Activated T-cell treated with anti-CD3 and anti-CD28 coated beads for 1 hour (primary cell): ENCODE data around the gene GATA2.

Experiments used
- DNase-seq: peaks from one replicate; pipeline ENCODE4 v3.0.0-alpha.2; 2020; ENCODE audit warnings: low read depth

GATA2 gene

GRCh38 chr3:128492671-128493569 lies at the start of gene GATA2:
TSS of gene GATA2 (minus strand) at chr3:128493201. CDS start at chr3:128487031, 6,170 bp downstream.
- no peak for DNase-seq

DNA sequence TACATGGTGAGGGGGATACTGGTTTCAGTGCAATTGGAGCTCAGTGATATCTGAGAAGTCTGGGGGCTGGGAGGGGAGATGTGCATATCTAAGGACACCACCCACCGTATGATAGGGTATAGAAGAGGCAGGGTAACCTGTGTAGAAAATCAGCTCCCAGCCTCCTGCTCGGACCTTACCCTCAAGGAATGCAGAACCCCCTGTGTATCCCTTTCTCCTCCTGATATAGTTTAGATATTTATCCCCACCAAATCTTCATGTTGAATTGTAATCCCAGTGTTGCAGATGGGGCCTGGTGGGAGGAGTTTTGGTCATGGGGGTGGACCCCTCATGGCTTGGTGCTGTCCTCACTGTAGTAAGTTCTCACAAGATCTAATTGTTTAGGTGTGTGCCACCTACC lies 48.2 kb upstream of the GATA2 start:
- no peak for DNase-seq

DNA sequence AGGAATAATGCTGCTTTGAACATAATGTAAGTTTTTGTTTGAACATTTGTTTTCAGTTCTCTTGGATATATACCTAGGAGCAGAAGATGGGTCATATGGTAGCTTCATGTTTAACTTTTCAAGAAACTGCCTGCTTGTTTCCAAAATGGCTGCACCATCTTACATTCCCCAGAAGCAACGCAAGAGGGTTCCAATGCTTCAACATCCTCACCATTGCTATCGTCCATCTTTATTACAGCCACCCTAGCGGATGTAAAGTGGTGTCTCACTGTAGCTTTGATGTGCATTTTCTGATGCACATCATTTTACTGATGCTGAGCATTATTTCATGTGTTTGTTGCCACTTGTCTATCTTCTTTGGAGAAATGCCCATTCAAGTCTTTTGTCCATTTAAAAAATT lies 46.4 kb upstream of the GATA2 start:
- no peak for DNase-seq

GRCh38 chr3:128537091-128537703 lies 44.2 kb upstream of the GATA2 start:
- no peak for DNase-seq

- DNase-seq = no peak
These were observed 39.3 kb upstream of the GATA2 start for GRCh38 chr3:128532012-128532983.

- no peak for DNase-seq
These were observed 31.6 kb upstream of the GATA2 start for GRCh38 chr3:128524374-128525299.

DNA sequence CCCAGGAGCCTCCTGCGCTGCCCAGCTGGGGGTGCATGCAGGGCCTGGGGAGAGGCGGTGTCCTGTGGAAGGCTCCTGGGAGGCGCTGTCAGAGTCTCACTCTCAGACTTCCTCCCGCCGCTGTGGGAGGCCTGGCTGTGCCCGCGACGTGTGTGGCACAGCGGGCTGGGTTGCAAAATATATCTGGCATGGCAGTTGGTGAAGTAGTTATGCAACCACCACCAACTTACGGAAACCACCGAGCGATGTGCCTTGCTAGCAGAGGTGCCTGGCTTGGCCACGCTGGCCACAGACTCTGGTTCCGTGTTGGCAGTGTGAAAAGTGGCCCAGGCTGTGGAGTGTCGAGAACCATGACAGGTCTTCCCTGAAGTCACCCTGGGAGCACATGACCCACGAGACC lies 30.6 kb upstream of the GATA2 start:
- no peak for DNase-seq

DNA sequence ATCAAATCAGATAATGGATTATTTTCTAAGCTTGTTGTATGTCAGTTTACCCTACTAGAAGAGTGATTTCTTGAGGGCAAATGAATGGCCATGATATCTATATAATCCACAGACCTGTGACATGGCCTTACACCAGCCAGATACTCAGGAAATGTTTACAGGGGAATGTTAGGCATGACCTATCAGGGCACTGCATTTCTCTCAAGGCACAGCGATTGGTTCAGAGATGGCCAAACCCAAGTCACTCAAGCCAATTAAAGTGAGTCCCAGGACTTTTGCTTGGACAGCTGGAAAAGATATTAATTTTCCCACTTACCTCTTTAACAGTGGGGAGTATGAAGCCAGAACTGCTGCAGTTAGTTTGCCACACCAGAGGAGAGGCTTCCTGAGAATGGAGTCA lies 28.7 kb upstream of the GATA2 start:
- DNase-seq = no peak

DNA sequence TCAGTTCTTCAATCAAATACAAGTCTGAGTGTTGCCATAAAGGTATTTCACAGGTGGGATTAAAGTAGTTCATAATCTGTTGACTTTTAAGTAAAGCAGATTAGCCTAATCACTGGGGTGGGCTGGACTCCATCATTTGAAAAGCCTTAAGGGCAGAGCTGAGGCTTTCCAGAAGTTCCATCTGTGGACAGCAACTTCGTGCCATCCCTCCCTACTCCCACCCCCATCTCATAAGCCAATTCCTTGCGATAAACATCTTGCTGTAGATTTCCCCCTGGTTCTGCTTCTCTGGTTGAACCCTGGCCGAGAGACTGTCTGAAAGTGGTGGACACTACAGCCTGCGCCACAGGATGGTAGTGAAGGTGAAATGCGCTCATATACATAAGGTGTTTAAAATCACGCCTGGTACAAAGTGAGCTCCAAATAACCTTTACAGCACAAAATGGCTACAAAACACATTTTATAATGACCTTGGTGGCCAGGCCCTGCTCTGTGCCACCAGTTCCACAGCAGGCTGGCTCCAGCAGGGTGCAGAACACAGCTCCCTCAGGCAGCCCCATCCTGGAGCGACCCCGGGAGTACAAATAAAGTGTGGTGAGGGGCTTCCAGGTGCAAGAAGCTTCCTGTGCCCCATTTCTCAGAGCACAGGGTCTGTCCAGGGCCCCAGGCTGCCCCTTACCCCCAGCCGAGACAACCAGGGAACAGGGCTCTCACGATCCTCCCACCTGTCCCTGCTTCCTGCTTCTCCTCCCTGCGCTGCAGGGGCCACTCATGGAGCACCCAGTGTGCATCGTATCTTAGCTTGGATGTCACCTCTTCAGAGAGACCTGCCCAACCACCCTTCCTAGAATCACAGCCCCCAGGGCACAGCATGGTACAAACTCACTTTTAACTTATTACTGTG lies 25.8 kb upstream of the GATA2 start:
- no peak for DNase-seq

DNA sequence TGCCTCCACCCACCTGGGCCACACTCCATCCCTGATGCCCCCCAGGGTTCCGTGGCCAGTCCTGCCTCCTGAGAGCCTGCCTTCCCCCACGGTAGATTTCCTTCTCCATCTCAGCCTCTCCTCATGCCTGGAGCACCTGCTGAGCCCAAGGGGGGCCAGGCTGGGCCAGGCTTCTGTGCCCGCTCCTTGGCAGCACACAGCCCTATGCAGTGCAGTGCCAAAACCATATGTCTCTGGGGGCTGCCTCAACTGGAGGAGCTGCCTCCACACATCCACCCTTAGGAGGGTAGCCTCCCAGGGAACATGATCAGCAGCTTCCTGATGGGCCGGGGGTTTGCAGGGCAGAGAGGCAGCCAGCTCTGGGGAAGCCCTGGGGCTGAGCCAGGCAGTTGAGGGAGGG lies 24.6 kb upstream of the GATA2 start:
- no peak for DNase-seq

DNA sequence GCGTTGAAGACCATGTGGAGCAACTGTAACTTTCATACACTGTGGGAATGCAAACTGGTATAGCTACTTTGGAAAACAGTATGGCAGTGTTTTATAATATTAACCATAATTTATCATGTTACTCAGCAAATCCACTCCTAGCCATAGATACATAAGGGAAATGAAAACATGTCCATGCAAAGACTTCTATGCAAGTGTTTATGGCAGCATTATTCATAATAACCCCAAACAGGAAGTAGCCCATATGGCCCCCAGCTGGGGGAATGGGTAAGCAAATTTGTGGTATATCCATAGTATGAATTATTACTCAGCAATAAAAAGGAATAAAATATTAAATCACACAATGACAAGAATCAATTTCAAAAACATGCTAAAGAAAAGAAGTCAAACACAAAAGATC lies 23.0 kb upstream of the GATA2 start:
- DNase-seq = no peak

DNA sequence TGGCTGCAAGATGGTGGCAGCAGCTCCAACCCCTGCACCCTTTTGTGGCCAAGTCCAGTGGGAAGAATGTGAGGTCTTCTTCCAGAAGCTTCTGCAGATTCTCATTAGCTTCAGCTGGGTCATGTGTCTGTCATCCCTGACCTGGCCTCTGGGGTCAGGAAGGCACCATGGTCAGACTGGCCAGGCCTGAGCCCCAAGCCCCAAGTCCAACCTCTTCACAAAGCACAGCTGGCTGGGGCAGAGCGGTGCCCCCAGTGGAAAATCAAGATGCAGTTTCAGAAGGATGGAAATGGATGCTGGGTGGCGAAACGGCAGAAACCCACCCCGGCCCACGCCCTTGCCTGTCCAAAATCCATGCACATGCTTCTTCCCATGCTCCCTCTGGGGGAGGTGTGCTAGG lies 15.9 kb upstream of the GATA2 start:
- no peak for DNase-seq

- DNase-seq = no peak
These were observed 13.8 kb upstream of the GATA2 start for GRCh38 chr3:128506754-128507153.

GRCh38 chr3:128505771-128506170 lies 12.8 kb upstream of the GATA2 start:
- no peak for DNase-seq

DNA sequence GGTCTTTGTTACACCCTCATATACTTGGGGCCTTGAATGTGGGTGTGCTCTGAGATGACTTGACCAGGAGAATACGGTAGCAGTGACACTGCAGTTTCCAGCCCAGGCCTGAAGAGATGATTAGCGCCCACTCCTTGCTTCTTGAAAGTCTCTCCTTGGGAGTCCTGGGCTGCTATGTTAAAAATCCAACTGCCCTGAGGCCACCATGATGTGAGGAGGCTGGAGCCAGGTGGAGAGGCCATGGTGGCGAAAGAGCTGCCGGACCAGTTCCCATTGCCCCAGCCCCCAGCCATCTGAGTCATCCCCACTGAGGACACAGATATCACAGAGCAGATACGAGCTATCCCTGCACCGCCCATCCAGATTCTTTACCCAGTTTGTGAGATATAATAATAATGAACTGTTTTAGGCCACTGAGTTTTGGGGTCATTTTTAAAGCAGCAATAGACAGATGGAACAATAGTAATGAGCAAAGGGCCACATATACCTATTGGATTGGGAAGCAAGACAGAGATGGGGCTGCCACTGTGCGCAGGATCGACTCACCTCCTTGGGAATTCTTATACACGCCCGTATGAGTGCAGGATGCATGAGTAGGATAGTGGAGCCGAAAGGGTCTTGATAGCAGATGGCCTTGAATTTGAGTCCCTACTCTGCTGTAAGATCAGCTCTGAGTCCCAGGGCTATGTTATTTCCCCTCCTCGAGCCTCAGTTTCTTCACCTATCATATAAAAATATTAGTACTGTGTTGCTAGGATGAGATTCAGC lies 12.1 kb upstream of the GATA2 start:
- no peak for DNase-seq

GRCh38 chr3:128504533-128504915 lies 11.5 kb upstream of the GATA2 start:
- no peak for DNase-seq

DNA sequence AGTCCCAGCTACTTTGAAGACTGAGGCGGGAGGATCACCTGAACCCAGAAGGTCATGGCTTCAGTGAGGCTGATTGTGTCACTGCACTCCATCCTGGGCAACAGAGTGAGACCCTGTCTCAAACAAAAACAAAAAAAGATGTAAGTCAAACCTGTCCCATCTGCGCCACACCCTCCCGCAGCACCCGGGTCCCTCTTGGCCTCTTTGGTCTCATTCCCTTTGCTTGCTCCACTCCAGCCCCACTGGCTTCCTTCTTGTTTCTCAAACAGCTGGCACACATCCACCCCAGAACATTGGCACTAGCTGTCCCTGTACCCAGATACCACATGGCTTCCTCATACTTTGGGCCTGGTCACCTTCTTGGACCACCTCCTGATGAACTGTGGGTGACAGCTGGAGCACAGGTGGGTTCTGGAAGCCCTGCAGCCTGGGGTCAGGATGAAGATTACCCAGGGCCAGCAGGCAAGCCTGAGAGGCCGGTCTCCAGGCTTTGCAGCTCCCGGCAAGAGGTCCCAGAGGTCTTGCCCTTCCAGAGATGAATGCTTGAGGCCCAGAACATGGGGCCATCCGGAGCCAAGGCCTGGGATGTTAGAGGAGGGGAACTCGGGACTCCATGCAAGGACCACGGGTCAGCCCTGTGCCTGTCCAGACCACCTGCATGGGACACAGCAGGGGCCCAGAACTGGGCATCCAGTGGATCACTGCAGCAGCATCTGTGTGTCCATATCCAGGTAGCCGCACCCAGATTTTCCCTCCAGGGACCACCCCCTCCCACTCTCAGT lies 10.9 kb upstream of the GATA2 start:
- no peak for DNase-seq

- DNase-seq = no peak
These were observed 10.2 kb upstream of the GATA2 start for GRCh38 chr3:128503164-128503651.

GRCh38 chr3:128502712-128503111 lies 9.7 kb upstream of the GATA2 start:
- no peak for DNase-seq
